Glutamatergic neuron (in vitro differentiated cells): ENCODE data around the gene SP2. TPM values are rescaled to one million over a fixed set of nuclear protein-coding genes. Genes with fewer than 3 reads are reported as not detected.

Source experiments
- total RNA-seq: library from RNA; stranded (reverse); fragmentation: NEBNext Ultra II Directional; extraction: Animal tissue kit (Norgen Biotek cat#: 25700); gene quantifications from one replicate; pipeline ENCODE4 v1.2.1, GENCODE V29; 2021; ENCODE audit not compliant: unreplicated experiment

Gene SP2
- total RNA-seq, 1 donor from 2014 or later: 17.8 TPM

Other genes with a start within 250 kb of the SP2 start
- gene KPNB1, start 246.3 kb upstream of the SP2 start, total RNA-seq: 350 TPM
- 30.7 TPM for gene TBKBP1, start 202.1 kb upstream of the SP2 start, total RNA-seq
- gene TBX21, start 163.0 kb upstream of the SP2 start, total RNA-seq: not detected
- 30.0 TPM for gene OSBPL7, start 74.4 kb upstream of the SP2 start, total RNA-seq
- gene MRPL10, start 64.7 kb upstream of the SP2 start, total RNA-seq: 38.7 TPM
- gene LRRC46, start 64.6 kb upstream of the SP2 start, total RNA-seq: 1.3 TPM
- gene SCRN2, start 55.0 kb upstream of the SP2 start, total RNA-seq: 39.1 TPM
- gene SP6, start 45.1 kb upstream of the SP2 start, total RNA-seq: 1.7 TPM
- 6.0 TPM for gene PNPO, start 45.3 kb downstream of the SP2 start, total RNA-seq
- not detected for gene PRR15L, start 61.6 kb downstream of the SP2 start, total RNA-seq
- gene CDK5RAP3, start 74.9 kb downstream of the SP2 start, total RNA-seq: 196 TPM
- gene COPZ2, start 141.6 kb downstream of the SP2 start, total RNA-seq: not detected
- 190 TPM for gene NFE2L1, start 152.1 kb downstream of the SP2 start, total RNA-seq
- 141 TPM for gene CBX1, start 205.2 kb downstream of the SP2 start, total RNA-seq
- 44.0 TPM for gene SNX11, start 211.5 kb downstream of the SP2 start, total RNA-seq